DMS53 treated with DMSO at 0.1 percent for 48 hours (cell line): ENCODE measurements around the gene FANCI.

Experiments
- DNase-seq: peaks from one replicate; lab custom pipeline; 2025; ENCODE audit not compliant: unreplicated experiment; lab: John Stamatoyannopoulos, UW

Gene FANCI

GRCh38 chr15:89305395-89305794, 61.6 kb downstream of the FANCI start:
- no peak for DNase-seq

- no peak for DNase-seq
These were observed 63.3 kb downstream of the FANCI start for GRCh38 chr15:89307046-89307587.

- no peak for DNase-seq
These were observed 64.0 kb downstream of the FANCI start for GRCh38 chr15:89307791-89308190.

- DNase-seq: no peak
These were observed 64.5 kb downstream of the FANCI start for GRCh38 chr15:89308236-89308635.

GRCh38 chr15:89309993-89310392, 66.2 kb downstream of the FANCI start:
- no peak for DNase-seq

- no peak for DNase-seq
These were observed 71.7 kb downstream of the FANCI start for GRCh38 chr15:89315375-89315929.

- DNase-seq: no peak
These were observed 72.7 kb downstream of the FANCI start for GRCh38 chr15:89316504-89316903.

- no peak for DNase-seq
These were observed 73.5 kb downstream of the FANCI start for GRCh38 chr15:89317186-89317720.

- DNase-seq: no peak
These were observed 75.9 kb downstream of the FANCI start for GRCh38 chr15:89319678-89320077.

GRCh38 chr15:89320200-89320599, 76.4 kb downstream of the FANCI start:
- no peak for DNase-seq

GRCh38 chr15:89321521-89322410, 78.0 kb downstream of the FANCI start:
- DNase-seq: no peak

- DNase-seq: no peak
These were observed 79.0 kb downstream of the FANCI start for GRCh38 chr15:89322822-89323221.

GRCh38 chr15:89323825-89324224, 80.0 kb downstream of the FANCI start:
- no peak for DNase-seq

- no peak for DNase-seq
These were observed 81.4 kb downstream of the FANCI start for GRCh38 chr15:89325039-89325803.

GRCh38 chr15:89326316-89326715, 82.5 kb downstream of the FANCI start:
- DNase-seq: peak; percentile 43

- DNase-seq: no peak
These were observed 83.3 kb downstream of the FANCI start for GRCh38 chr15:89327113-89327512.

- no peak for DNase-seq
These were observed 84.8 kb downstream of the FANCI start for GRCh38 chr15:89328398-89329254.

- DNase-seq: no peak
These were observed 85.7 kb downstream of the FANCI start for GRCh38 chr15:89329329-89330084.

GRCh38 chr15:89330119-89330518, 86.3 kb downstream of the FANCI start:
- DNase-seq: no peak
